Activated CD8-positive, alpha-beta T cell treated with anti-CD3 and anti-CD28 coated beads for 36 hours (primary cell): ENCODE data around the gene CCNYL1. TPM values are rescaled to one million over a fixed set of nuclear protein-coding genes. Genes with fewer than 3 reads are reported as not detected.

Experiments
- ATAC-seq: fragments of 200-7000 bp; cut with Tn5 transposase; one replicate; pipeline ENCODE4 v1.10.0; 2021; ENCODE audit warnings: mild to moderate bottlenecking, moderate library complexity
- CTCF ChIA-PET: fragments of 350-600 bp; sonication (Branson Sonifier 250); formaldehyde crosslinking; loops from one replicate; lab custom pipeline; 2021; ENCODE audit warnings: antibody characterized with exemption; lab: Charles Lee
- POLR2A ChIA-PET: fragments of 350-600 bp; sonication (Branson Sonifier 250); formaldehyde crosslinking; loops from one replicate; lab custom pipeline; 2021; ENCODE audit warnings: antibody characterized with exemption; lab: Charles Lee
- DNase-seq: peaks from one replicate; pipeline ENCODE4 v3.0.0-alpha.2; 2020
- H3K27ac Mint-ChIP-seq: one replicate; pipeline ENCODE4 v1.8.0; 2021; ENCODE audit warnings: mild to moderate bottlenecking, mixed read lengths
- H3K27me3 Mint-ChIP-seq: one replicate; pipeline ENCODE4 v1.8.0; 2021; ENCODE audit warnings: mixed read lengths
- H3K36me3 Mint-ChIP-seq: one replicate; pipeline ENCODE4 v1.8.0; 2021; ENCODE audit warnings: low read depth, mixed read lengths
- H3K4me1 Mint-ChIP-seq: one replicate; pipeline ENCODE4 v1.8.0; 2021; ENCODE audit warnings: low read depth, mixed read lengths
- H3K4me3 Mint-ChIP-seq: one replicate; pipeline ENCODE4 v1.8.0; 2021; ENCODE audit warnings: mild to moderate bottlenecking, moderate library complexity, mixed read lengths
- H3K9me3 Mint-ChIP-seq: one replicate; pipeline ENCODE4 v1.8.0; 2021; ENCODE audit warnings: mixed read lengths
- intact Hi-C: fragments of 100-400 bp; cut with micrococcal nuclease; formaldehyde crosslinking; loops from one replicate; pipeline ENCODE4 v1.10.0; 2022
- total RNA-seq, 2 experiments: library from RNA; stranded (reverse); gene quantifications; one replicate each; pipeline ENCODE4 v1.2.3, GENCODE V29; 2021
- TF ChIP-seq, protein P1 (sequence below): fragments of 200-600 bp; IDR thresholded peaks from one replicate; pipeline ENCODE4 v1.8.0; 2022; ENCODE audit warnings: antibody characterized with exemption, mild to moderate bottlenecking

The CCNYL1 gene
- total RNA-seq, 2 experiments from 2014 or later, result 3.8 to 4.3 TPM

DNA sequence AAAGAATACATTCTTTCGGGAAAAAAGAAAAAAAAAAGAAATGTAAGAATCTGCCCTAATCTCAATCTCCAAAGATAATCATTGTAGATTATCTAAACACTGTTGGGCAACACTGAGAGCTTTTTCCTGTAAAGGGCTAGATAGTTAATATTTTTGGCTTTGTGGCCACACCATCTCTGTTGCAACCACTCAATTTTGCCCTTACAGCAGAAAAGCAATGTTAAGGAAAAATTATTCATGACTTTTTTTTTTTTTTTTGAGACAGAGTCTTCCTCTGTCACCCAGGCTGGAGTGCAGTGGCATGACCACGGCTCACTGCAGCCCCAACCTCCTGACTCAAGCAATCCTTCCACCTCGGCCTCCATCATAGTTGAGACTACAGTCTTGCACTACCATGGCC lies 75.6 kb downstream of the CCNYL1 start:
- CTCF ChIA-PET, result interaction anchor here (0.9 kb wide), 1 partner anchor 255 kb away, joined by 3 read pairs; no protein-coding TSS in a partner anchor
- ATAC-seq (no peak), DNase-seq (no peak)
- Mint-ChIP-seq H3K27me3 (peaks cover 11% of the 10 kb centered on the region), H3K4me1 (no peaks in the 10 kb centered on the region), H3K36me3 (no peaks in the 10 kb centered on the region), H3K27ac (no peak overlapping the region), H3K4me3 (no peak overlapping the region), H3K9me3 (no peaks in the 10 kb centered on the region)
- intact Hi-C loops, result no loop called here
- TF ChIP-seq, protein P1, sequence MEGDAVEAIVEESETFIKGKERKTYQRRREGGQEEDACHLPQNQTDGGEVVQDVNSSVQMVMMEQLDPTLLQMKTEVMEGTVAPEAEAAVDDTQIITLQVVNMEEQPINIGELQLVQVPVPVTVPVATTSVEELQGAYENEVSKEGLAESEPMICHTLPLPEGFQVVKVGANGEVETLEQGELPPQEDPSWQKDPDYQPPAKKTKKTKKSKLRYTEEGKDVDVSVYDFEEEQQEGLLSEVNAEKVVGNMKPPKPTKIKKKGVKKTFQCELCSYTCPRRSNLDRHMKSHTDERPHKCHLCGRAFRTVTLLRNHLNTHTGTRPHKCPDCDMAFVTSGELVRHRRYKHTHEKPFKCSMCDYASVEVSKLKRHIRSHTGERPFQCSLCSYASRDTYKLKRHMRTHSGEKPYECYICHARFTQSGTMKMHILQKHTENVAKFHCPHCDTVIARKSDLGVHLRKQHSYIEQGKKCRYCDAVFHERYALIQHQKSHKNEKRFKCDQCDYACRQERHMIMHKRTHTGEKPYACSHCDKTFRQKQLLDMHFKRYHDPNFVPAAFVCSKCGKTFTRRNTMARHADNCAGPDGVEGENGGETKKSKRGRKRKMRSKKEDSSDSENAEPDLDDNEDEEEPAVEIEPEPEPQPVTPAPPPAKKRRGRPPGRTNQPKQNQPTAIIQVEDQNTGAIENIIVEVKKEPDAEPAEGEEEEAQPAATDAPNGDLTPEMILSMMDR, result no peak
- POLR2A ChIA-PET, result no interaction called here

DNA sequence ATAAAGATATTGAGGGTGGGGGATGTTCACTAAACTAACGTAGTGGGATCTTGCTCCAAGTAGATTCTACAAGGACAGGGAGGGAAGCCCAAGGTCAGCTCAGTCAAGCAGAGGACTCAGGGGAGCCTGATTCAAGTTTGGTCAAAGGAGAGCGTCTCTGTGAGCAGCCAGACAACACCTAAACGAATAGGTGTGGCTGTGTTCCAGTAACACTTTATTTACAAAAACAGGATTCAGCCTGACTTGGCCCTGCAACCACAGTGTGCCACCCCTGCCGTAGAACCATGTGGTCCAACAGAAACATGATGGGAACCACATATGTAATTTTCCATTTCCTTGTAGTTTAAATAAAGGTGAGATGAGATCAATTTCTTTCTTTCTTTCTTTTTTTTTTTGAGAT lies 76.4 kb downstream of the CCNYL1 start:
- ATAC-seq, result no peak
- H3K27ac Mint-ChIP-seq, result no peak overlapping the region

GRCh38 chr2:207790898-207791297 lies 79.5 kb downstream of the CCNYL1 start:
- peaks cover 10% of the 10 kb centered on the region for H3K27me3 Mint-ChIP-seq
- H3K36me3 Mint-ChIP-seq, result no peaks in the 10 kb centered on the region
- no peaks in the 10 kb centered on the region for H3K4me1 Mint-ChIP-seq
- no peaks in the 10 kb centered on the region for H3K9me3 Mint-ChIP-seq
- no peak overlapping the region for H3K4me3 Mint-ChIP-seq
- TF ChIP-seq, protein P1, result no peak
- intact Hi-C loops, result no loop called here
- ChIA-PET CTCF (interaction anchor here (1.0 to 1.5 kb wide), 2 partner anchors 45 to 250 kb away, joined by 3 read pairs; no protein-coding TSS in a partner anchor), POLR2A (interaction anchor here (0.9 to 1.5 kb wide), 2 partner anchors 14 to 21 kb away, joined by 3 to 4 read pairs; partner anchors contain the start of gene FZD5)
- ATAC-seq (no peak), DNase-seq (no peak)
- H3K27ac Mint-ChIP-seq, result no peak overlapping the region

More for the DNA sequence above, 76.4 kb downstream of the CCNYL1 start:
- H3K36me3 Mint-ChIP-seq, result no peaks in the 10 kb centered on the region
- no peaks in the 10 kb centered on the region for H3K9me3 Mint-ChIP-seq
- no peak for DNase-seq
- H3K27me3 Mint-ChIP-seq, result peaks cover 11% of the 10 kb centered on the region
- TF ChIP-seq, protein P1, result no peak
- POLR2A ChIA-PET, result no interaction called here
- intact Hi-C loops, result no loop called here
- CTCF ChIA-PET, result no interaction called here
- H3K4me3 Mint-ChIP-seq, result no peak overlapping the region
- H3K4me1 Mint-ChIP-seq, result no peaks in the 10 kb centered on the region

DNA sequence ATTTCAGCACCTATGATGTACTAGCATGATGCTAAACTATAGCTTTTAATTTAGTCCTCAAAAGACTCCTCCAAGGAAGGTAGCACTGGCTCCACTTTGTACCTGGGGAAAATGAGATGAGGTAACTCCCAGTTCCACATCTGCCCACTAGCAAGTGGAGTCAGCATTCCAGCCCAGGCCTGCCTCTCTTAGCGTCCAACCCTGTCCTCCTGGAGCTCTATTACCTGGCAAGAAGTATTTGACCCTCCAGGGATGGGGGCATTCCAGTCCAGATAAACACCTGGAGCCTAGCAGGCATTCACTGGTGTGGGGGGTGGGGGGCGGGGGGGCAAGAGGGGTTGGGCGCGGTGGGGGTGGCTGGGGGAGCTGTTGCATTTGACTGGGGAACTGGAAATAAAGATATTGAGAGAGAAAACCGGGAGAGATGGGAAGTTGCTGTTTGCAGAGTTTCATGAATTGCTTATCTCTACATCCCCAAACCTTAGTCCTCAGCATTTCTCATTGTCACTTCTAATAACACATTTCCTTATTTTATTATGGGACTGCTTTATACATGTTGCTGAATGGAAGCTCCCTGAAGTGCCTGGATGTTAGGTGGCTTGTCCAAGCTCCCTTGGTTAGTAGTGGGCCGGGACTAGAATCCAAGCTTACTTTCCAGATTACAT lies 80.3 kb downstream of the CCNYL1 start:
- CTCF ChIA-PET, result interaction anchor here (1.0 to 1.5 kb wide), 2 partner anchors 46 to 249 kb away, joined by 3 read pairs; no protein-coding TSS in a partner anchor
- no peak for ATAC-seq

More for the DNA sequence above, 80.3 kb downstream of the CCNYL1 start:
- intact Hi-C loops, result no loop called here
- peaks cover 10% of the 10 kb centered on the region for H3K27me3 Mint-ChIP-seq
- POLR2A ChIA-PET, result interaction anchor here (0.9 to 1.5 kb wide), 3 partner anchors 15 to 84 kb away, joined by 3 to 4 read pairs (median 3); partner anchors contain the start of gene FZD5
- no peaks in the 10 kb centered on the region for H3K36me3 Mint-ChIP-seq
- no peaks in the 10 kb centered on the region for H3K9me3 Mint-ChIP-seq
- no peak overlapping the region for H3K4me3 Mint-ChIP-seq
- H3K27ac Mint-ChIP-seq, result no peak overlapping the region
- no peak for DNase-seq
- no peaks in the 10 kb centered on the region for H3K4me1 Mint-ChIP-seq
- TF ChIP-seq, protein P1, result no peak
